ENCODE measurements around the gene PTPN23. TPM values are rescaled to one million over a fixed set of nuclear protein-coding genes. Genes with fewer than 3 reads are reported as not detected.
A peak's percentile ranks its signal among the peaks of the same experiment; 100 is the strongest.

PTPN23 gene
- total and polyA plus RNA-seq, 9 of the 15 experiments (the other 6 are each of a cell fraction or from before 2014, with no cell fraction given), result 0.41 to 58.7 (median 7.2) TPM

- no peak for TF ChIP-seq ZNF79 (CRISPR knock-in tag; IDR thresholded peaks at IDR 0.05; ENCODE audit: low read depth)
- TF ChIP-seq, protein P1, sequence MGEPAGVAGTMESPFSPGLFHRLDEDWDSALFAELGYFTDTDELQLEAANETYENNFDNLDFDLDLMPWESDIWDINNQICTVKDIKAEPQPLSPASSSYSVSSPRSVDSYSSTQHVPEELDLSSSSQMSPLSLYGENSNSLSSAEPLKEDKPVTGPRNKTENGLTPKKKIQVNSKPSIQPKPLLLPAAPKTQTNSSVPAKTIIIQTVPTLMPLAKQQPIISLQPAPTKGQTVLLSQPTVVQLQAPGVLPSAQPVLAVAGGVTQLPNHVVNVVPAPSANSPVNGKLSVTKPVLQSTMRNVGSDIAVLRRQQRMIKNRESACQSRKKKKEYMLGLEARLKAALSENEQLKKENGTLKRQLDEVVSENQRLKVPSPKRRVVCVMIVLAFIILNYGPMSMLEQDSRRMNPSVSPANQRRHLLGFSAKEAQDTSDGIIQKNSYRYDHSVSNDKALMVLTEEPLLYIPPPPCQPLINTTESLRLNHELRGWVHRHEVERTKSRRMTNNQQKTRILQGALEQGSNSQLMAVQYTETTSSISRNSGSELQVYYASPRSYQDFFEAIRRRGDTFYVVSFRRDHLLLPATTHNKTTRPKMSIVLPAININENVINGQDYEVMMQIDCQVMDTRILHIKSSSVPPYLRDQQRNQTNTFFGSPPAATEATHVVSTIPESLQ (CRISPR knock-in tag; IDR thresholded peaks at IDR 0.05), result no peak
- TF ChIP-seq, protein P2, sequence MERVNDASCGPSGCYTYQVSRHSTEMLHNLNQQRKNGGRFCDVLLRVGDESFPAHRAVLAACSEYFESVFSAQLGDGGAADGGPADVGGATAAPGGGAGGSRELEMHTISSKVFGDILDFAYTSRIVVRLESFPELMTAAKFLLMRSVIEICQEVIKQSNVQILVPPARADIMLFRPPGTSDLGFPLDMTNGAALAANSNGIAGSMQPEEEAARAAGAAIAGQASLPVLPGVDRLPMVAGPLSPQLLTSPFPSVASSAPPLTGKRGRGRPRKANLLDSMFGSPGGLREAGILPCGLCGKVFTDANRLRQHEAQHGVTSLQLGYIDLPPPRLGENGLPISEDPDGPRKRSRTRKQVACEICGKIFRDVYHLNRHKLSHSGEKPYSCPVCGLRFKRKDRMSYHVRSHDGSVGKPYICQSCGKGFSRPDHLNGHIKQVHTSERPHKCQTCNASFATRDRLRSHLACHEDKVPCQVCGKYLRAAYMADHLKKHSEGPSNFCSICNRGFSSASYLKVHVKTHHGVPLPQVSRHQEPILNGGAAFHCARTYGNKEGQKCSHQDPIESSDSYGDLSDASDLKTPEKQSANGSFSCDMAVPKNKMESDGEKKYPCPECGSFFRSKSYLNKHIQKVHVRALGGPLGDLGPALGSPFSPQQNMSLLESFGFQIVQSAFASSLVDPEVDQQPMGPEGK (CRISPR knock-in tag; IDR thresholded peaks at IDR 0.05; ENCODE audit: borderline replicate concordance), result no peak
- no peak for TF ChIP-seq HNRNPL (IDR thresholded peaks at IDR 0.05; ENCODE audit: low read depth, low read length)
- no peak for TF ChIP-seq ATF1 (CRISPR knock-in tag; IDR thresholded peaks at IDR 0.05)
- no peak for TF ChIP-seq ATF1 (tag; IDR thresholded peaks at IDR 0.05)
- TF ChIP-seq ETS2 (tag; IDR thresholded peaks at IDR 0.05; ENCODE audit: borderline replicate concordance, poor library complexity, severe bottlenecking), result no peak
- TF ChIP-seq HDAC1 (IDR thresholded peaks at IDR 0.05), result 0 out of 4 replicates have a peak, but pooled peaks of 1 of the 2 experiments have one; percentile 39
- no peak for TF ChIP-seq HOXB6 (CRISPR knock-in tag; IDR thresholded peaks at IDR 0.05; ENCODE audit: borderline replicate concordance)
- TF ChIP-seq ZNF324 (CRISPR knock-in tag; IDR thresholded peaks at IDR 0.05), result no peak
- TF ChIP-seq NR4A1 (CRISPR knock-in tag; IDR thresholded peaks at IDR 0.05), result no peak
- no peak for TF ChIP-seq NR4A1 (tag; IDR thresholded peaks at IDR 0.05)
- TF ChIP-seq, protein P3, sequence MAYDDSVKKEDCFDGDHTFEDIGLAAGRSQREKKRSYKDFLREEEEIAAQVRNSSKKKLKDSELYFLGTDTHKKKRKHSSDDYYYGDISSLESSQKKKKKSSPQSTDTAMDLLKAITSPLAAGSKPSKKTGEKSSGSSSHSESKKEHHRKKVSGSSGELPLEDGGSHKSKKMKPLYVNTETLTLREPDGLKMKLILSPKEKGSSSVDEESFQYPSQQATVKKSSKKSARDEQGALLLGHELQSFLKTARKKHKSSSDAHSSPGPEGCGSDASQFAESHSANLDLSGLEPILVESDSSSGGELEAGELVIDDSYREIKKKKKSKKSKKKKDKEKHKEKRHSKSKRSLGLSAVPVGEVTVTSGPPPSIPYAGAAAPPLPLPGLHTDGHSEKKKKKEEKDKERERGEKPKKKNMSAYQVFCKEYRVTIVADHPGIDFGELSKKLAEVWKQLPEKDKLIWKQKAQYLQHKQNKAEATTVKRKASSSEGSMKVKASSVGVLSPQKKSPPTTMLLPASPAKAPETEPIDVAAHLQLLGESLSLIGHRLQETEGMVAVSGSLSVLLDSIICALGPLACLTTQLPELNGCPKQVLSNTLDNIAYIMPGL (CRISPR knock-in tag; IDR thresholded peaks at IDR 0.05), result no peak
- TF ChIP-seq YY1 (IDR thresholded peaks at IDR 0.05; ENCODE audit: borderline replicate concordance in 1 of 3, control insufficient read depth in 1 of 3, extremely low read depth in 1 of 3, insufficient read depth in 3 of 3, insufficient read length in 1 of 3, insufficient replicate concordance in 2 of 3, low read depth in 1 of 3, low read length in 2 of 3), result peak in 1 of 3 experiments; percentile 63
- TF ChIP-seq GABPB2 (CRISPR knock-in tag; conservative IDR thresholded peaks at IDR 0.05), result no peak
- no peak for TF ChIP-seq CHCHD3 (CRISPR knock-in tag; IDR thresholded peaks at IDR 0.05)
- peak; percentile 2 for TF ChIP-seq MEIS2 (IDR thresholded peaks at IDR 0.05; ENCODE audit: partially characterized antibody)
- TF ChIP-seq COPS2 (conservative IDR thresholded peaks at IDR 0.05), result no peak
- peak; percentile 62; the same call in 1 of the 2 replicates for TF ChIP-seq POLR2AphosphoS5 (IDR thresholded peaks at IDR 0.05; ENCODE audit: control insufficient read depth, insufficient read depth, low read depth, low read length)
- TF ChIP-seq CREB1 (IDR thresholded peaks at IDR 0.05), result 0 out of 2 replicates have a peak, but pooled peaks have one; percentile 31
- no peak; the same call in 1 of the 2 replicates for TF ChIP-seq CREB1 (CRISPR knock-in tag; IDR thresholded peaks at IDR 0.05)
Measured at GRCh38 chr3:47381317-47382157, 716 bp downstream of the PTPN23 start (continued).
